Lower lobe of right lung (tissue), 2 donors: ENCODE data around the gene HRH1. TPM values are rescaled to one million over a fixed set of nuclear protein-coding genes. Genes with fewer than 3 reads are reported as not detected.
"Not testable (repeated sequence)": the region's sequence is repeated elsewhere in the genome, so short reads cannot be mapped to it uniquely, and the experiment has no call there.

ENCODE experiments used
- ATAC-seq, 2 donors: fragments of 200-7000 bp; cut with Tn5 transposase; one replicate each; pipeline ENCODE4 v1.9.1; 2020 to 2022; ENCODE audit warnings: mild to moderate bottlenecking in 2 of 2, moderate library complexity in 2 of 2
- DNase-seq: peaks from one replicate; pipeline ENCODE4 v3.0.0-alpha.2; 2020
- H3K27ac ChIP-seq: fragments of 200-600 bp; one replicate; pipeline ENCODE4 v1.8.0; 2022
- H3K27me3 ChIP-seq: fragments of 200-600 bp; one replicate; pipeline ENCODE4 v1.8.0; 2022; ENCODE audit warnings: low read depth
- H3K36me3 ChIP-seq: fragments of 200-600 bp; one replicate; pipeline ENCODE4 v1.8.0; 2022; ENCODE audit warnings: mild to moderate bottlenecking
- H3K4me1 ChIP-seq: fragments of 200-600 bp; one replicate; pipeline ENCODE4 v1.8.0; 2022
- H3K4me3 ChIP-seq: fragments of 200-600 bp; one replicate; pipeline ENCODE4 v1.8.0; 2022; ENCODE audit warnings: mild to moderate bottlenecking
- H3K9me3 ChIP-seq: fragments of 200-600 bp; one replicate; pipeline ENCODE4 v1.8.0; 2022
- CTCF ChIP-seq: fragments of 200-600 bp; IDR thresholded peaks from one replicate; pipeline ENCODE4 v1.8.0; 2022; ENCODE audit warnings: antibody characterized with exemption, mild to moderate bottlenecking
- intact Hi-C: fragments of 100-400 bp; cut with DNase I; formaldehyde crosslinking; loops from one replicate; pipeline ENCODE4 v1.11.0; 2022
- total RNA-seq: library from RNA; stranded (reverse); fragmentation: NEBNext Ultra II Directional; extraction: Animal tissue kit (Norgen Biotek cat#: 25700); gene quantifications from one replicate; pipeline ENCODE4 v1.2.1, GENCODE V29; 2021
- donor health status: DM: no; HTN: yes; CAD: no; lungs with severe emphysema.

The HRH1 gene
- total RNA-seq, 1 donor from 2014 or later = 6.4 TPM

- TF ChIP-seq CTCF = no peak
- intact Hi-C loops = no loop called here
- no peak overlapping the region for H3K27ac ChIP-seq
- no peak overlapping the region for H3K4me3 ChIP-seq
- DNase-seq (no peak), ATAC-seq (no peak)
- no peaks in the 10 kb centered on the region for H3K9me3 ChIP-seq
- no peaks in the 10 kb centered on the region for H3K36me3 ChIP-seq
- H3K27me3 ChIP-seq = no peaks in the 10 kb centered on the region
- no peaks in the 10 kb centered on the region for H3K4me1 ChIP-seq
Measured at GRCh38 chr3:11178421-11178820, 24.1 kb downstream of the HRH1 start.

GRCh38 chr3:11184328-11184969 lies 30.2 kb downstream of the HRH1 start:
- ATAC-seq, H3K9me3 ChIP-seq, intact Hi-C loops, H3K27me3 ChIP-seq, H3K36me3 ChIP-seq, H3K27ac ChIP-seq, DNase-seq, H3K4me3 ChIP-seq: not testable (repeated sequence)
- peaks cover 24% of the 10 kb centered on the region for H3K4me1 ChIP-seq

GRCh38 chr3:11185144-11185543 lies 30.9 kb downstream of the HRH1 start:
- no peak overlapping the region for H3K4me3 ChIP-seq
- DNase-seq (no peak), ATAC-seq (no peak)
- TF ChIP-seq CTCF = no peak
- intact Hi-C loops = no loop called here
- peaks cover 24% of the 10 kb centered on the region for H3K4me1 ChIP-seq
- no peaks in the 10 kb centered on the region for H3K36me3 ChIP-seq
- H3K9me3 ChIP-seq = no peaks in the 10 kb centered on the region
- H3K27me3 ChIP-seq = no peaks in the 10 kb centered on the region
- peak overlapping the region; percentile 74 for H3K27ac ChIP-seq

- peak; percentile 82 for DNase-seq
- Histone ChIP-seq H3K9me3 (no peaks in the 10 kb centered on the region), H3K27me3 (no peaks in the 10 kb centered on the region), H3K36me3 (no peaks in the 10 kb centered on the region), H3K4me3 (no peak overlapping the region), H3K4me1 (peaks cover 24% of the 10 kb centered on the region), H3K27ac (peak overlapping the region; percentile 74)
- no peak for TF ChIP-seq CTCF
- intact Hi-C loops = no loop called here
- peak; percentile 96 to 97 for ATAC-seq
Measured at GRCh38 chr3:11185564-11186317, 31.4 kb downstream of the HRH1 start.

- ATAC-seq = no peak
- TF ChIP-seq CTCF = no peak
- Histone ChIP-seq H3K4me3 (no peak overlapping the region), H3K4me1 (peaks cover 24% of the 10 kb centered on the region), H3K27me3 (no peaks in the 10 kb centered on the region), H3K36me3 (no peaks in the 10 kb centered on the region), H3K9me3 (no peaks in the 10 kb centered on the region), H3K27ac (peak overlapping the region; percentile 74)
- DNase-seq = no peak
- intact Hi-C loops = no loop called here
Measured at GRCh38 chr3:11186318-11186692, 32.0 kb downstream of the HRH1 start.

- Histone ChIP-seq H3K27me3 (no peaks in the 10 kb centered on the region), H3K9me3 (no peaks in the 10 kb centered on the region), H3K36me3 (no peaks in the 10 kb centered on the region), H3K4me1 (peaks cover 24% of the 10 kb centered on the region), H3K27ac (no peak overlapping the region), H3K4me3 (no peak overlapping the region)
- TF ChIP-seq CTCF = no peak
- intact Hi-C loops = no loop called here
- DNase-seq (no peak), ATAC-seq (no peak)
Measured at GRCh38 chr3:11186771-11187191, 32.5 kb downstream of the HRH1 start.
